Measurements from ENCODE around the gene VPS13D. TPM values are rescaled to one million over a fixed set of nuclear protein-coding genes. Genes with fewer than 3 reads are reported as not detected.
A peak's percentile ranks its signal among the peaks of the same experiment; 100 is the strongest.

Gene VPS13D
- total and polyA plus RNA-seq, 4 donors = 10.2 to 68.3 (median 12.6) TPM

- Histone ChIP-seq H3K4me3 (ENCODE audit: low read depth in 1 of 3, low read length in 3 of 3) (no peak overlapping the region), H3K27me3 (ENCODE audit: control insufficient read depth in 4 of 4, insufficient read depth in 4 of 4, low read length in 3 of 4) (no peaks in the 10 kb centered on the region), H3K36me3 (ENCODE audit: control insufficient read depth in 4 of 4, insufficient read depth in 3 of 4, low read depth in 1 of 4, low read length in 3 of 4) (peaks cover 2 to 19% (median 14%) of the 10 kb centered on the region in 4 donors), H3K9ac (ENCODE audit: low read depth in 1 of 2, low read length in 2 of 2) (no peak overlapping the region), H3K4me1 (ENCODE audit: control insufficient read depth in 4 of 4, insufficient read depth in 4 of 4, low read length in 3 of 4) (peaks cover 0 to 4% (median 3%) of the 10 kb centered on the region in 4 donors), H3K27ac (ENCODE audit: low read depth in 1 of 2, low read length in 2 of 2) (no peak overlapping the region), H3K9me3 (ENCODE audit: control insufficient read depth in 4 of 4, low read length in 3 of 4) (no peaks in the 10 kb centered on the region)
- WGBS = over 99% methylated on average over 4 of the region's 4 CpGs
- no peak for DNase-seq (ENCODE audit: low spot score)
- TF ChIP-seq REST (IDR thresholded peaks at IDR 0.05) (no peak), RAD21 (IDR thresholded peaks at IDR 0.05) (no peak), SP1 (IDR thresholded peaks at IDR 0.05) (no peak), FOXA2 (IDR thresholded peaks at IDR 0.05) (no peak), ATF3 (IDR thresholded peaks at IDR 0.05) (no peak), GABPA (IDR thresholded peaks at IDR 0.05 in 1 of 2, conservative IDR thresholded peaks at IDR 0.05 in 1 of 2) (no peak), YY1 (IDR thresholded peaks at IDR 0.05) (no peak), NR2F2 (IDR thresholded peaks at IDR 0.05) (no peak)
- TF ChIP-seq, protein P1, sequence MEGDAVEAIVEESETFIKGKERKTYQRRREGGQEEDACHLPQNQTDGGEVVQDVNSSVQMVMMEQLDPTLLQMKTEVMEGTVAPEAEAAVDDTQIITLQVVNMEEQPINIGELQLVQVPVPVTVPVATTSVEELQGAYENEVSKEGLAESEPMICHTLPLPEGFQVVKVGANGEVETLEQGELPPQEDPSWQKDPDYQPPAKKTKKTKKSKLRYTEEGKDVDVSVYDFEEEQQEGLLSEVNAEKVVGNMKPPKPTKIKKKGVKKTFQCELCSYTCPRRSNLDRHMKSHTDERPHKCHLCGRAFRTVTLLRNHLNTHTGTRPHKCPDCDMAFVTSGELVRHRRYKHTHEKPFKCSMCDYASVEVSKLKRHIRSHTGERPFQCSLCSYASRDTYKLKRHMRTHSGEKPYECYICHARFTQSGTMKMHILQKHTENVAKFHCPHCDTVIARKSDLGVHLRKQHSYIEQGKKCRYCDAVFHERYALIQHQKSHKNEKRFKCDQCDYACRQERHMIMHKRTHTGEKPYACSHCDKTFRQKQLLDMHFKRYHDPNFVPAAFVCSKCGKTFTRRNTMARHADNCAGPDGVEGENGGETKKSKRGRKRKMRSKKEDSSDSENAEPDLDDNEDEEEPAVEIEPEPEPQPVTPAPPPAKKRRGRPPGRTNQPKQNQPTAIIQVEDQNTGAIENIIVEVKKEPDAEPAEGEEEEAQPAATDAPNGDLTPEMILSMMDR (IDR thresholded peaks at IDR 0.05; ENCODE audit: low read depth, low read length, missing input control) = no peak
Measured at GRCh38 chr1:12375133-12375829, 145.5 kb downstream of the VPS13D start.

DNA sequence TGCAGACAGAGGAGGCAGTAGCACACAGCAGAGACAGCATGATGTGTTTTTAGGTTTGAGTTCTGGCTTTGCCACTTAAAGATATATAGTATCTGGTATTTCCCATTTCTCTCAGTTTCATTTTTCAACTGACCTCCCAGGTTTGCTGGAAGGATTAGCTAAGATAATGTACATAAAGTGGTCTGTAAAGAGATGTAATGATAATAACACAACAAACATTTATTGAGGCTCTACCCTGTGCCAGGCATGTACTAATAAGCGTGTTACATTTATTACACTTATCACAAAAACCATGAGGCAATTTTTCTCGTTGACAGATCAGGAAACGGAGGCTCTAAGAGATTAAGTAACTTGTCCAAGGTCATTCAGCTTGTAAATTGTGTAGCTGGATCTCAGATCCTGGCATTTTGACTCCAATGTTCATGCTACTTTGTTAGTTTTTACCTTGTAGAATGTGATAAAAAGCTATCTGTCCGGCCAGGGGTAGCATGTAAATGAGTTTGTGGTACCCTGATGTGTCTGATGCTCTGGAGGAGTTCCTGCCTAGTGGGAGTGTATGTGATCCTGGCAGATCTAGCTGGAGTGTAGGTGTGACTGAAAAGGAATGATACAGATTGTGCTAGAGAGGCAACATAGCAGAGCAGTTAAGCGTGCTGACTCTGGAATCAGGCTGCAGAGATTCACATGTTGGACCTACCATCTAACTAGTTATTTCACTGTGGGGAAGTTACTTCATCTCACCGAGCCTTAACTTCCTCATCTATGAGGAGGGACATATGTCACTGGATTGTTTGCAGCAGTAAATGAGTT lies 146.6 kb downstream of the VPS13D start:
- no peak for DNase-seq (ENCODE audit: low spot score)
- H3K4me1 ChIP-seq (ENCODE audit: control insufficient read depth in 4 of 4, insufficient read depth in 4 of 4, low read length in 3 of 4) = peaks cover 0 to 12% (median 11%) of the 10 kb centered on the region in 4 donors

More for the DNA sequence above, 146.6 kb downstream of the VPS13D start:
- no peaks in the 10 kb centered on the region for H3K9me3 ChIP-seq (ENCODE audit: control insufficient read depth in 4 of 4, low read length in 3 of 4)
- no peak overlapping the region for H3K4me3 ChIP-seq (ENCODE audit: low read depth in 1 of 3, low read length in 3 of 3)
- no peak overlapping the region for H3K27ac ChIP-seq (ENCODE audit: low read depth in 1 of 2, low read length in 2 of 2)
- H3K9ac ChIP-seq (ENCODE audit: low read depth in 1 of 2, low read length in 2 of 2) = no peak overlapping the region
- 64% methylated on average over 6 of the region's 6 CpGs for WGBS
- peak; percentile 40 to 43 for TF ChIP-seq RAD21 (IDR thresholded peaks at IDR 0.05)
- TF ChIP-seq YY1 (IDR thresholded peaks at IDR 0.05) = no peak
- no peak for TF ChIP-seq SP1 (IDR thresholded peaks at IDR 0.05)
- TF ChIP-seq, protein P1 (IDR thresholded peaks at IDR 0.05; ENCODE audit: low read depth, low read length, missing input control) = no peak
- peaks cover 2 to 19% (median 14%) of the 10 kb centered on the region in 4 donors for H3K36me3 ChIP-seq (ENCODE audit: control insufficient read depth in 4 of 4, insufficient read depth in 3 of 4, low read depth in 1 of 4, low read length in 3 of 4)
- no peaks in the 10 kb centered on the region for H3K27me3 ChIP-seq (ENCODE audit: control insufficient read depth in 4 of 4, insufficient read depth in 4 of 4, low read length in 3 of 4)

Measured in liver (tissue), 9 donors.